ENCODE results near the gene COL24A1.

Gene COL24A1

GRCh38 chr1:86183810-86184209, 27.2 kb upstream of the COL24A1 start:
- no peak overlapping the region for H4K91ac ChIP-seq (ENCODE audit: low read depth, low read length, poor library complexity)
- no peak for DNase-seq (ENCODE audit: low spot score)
- no peak overlapping the region for H3K4me3 ChIP-seq (ENCODE audit: low read length in 2 of 2)
- H3K9me3 ChIP-seq (replicated peaks in 1 of 2; ENCODE audit: control insufficient read depth in 2 of 2, insufficient read depth in 1 of 2, low read depth in 1 of 2, low read length in 2 of 2) = no peaks in the 10 kb centered on the region
- H3K79me1 ChIP-seq (ENCODE audit: low read depth, low read length) = no peaks in the 10 kb centered on the region
- H3K36me3 ChIP-seq (replicated peaks in 1 of 2; ENCODE audit: control insufficient read depth in 2 of 2, insufficient read depth in 2 of 2, low read length in 2 of 2) = no peaks in the 10 kb centered on the region
- H2BK12ac ChIP-seq (ENCODE audit: low read length) = no peak overlapping the region
- H4K8ac ChIP-seq (ENCODE audit: low read depth, low read length) = no peak overlapping the region
- H3K23ac ChIP-seq (ENCODE audit: low read depth, low read length, poor library complexity) = no peak overlapping the region
- no peak overlapping the region for H2BK5ac ChIP-seq (ENCODE audit: low read length)
- H2BK15ac ChIP-seq (ENCODE audit: low read length) = no peak overlapping the region
- no peak overlapping the region for H3K14ac ChIP-seq (ENCODE audit: low read length)
- H3K27ac ChIP-seq (replicated peaks; ENCODE audit: low read length) = no peak overlapping the region
- no peak overlapping the region for H2AFZ ChIP-seq (ENCODE audit: low read length)
- H3K4ac ChIP-seq (ENCODE audit: low read length) = no peak overlapping the region
- H3K4me2 ChIP-seq (ENCODE audit: insufficient read depth, low read length, poor library complexity, severe bottlenecking) = no peak overlapping the region
- no peak overlapping the region for H3K18ac ChIP-seq (ENCODE audit: low read length)
- no CpG with 5 or more reads among the region's 1 CpG for WGBS, 2 donors (ENCODE audit: extremely low coverage in 2 of 2, insufficient read length in 2 of 2, insufficient replicate concordance in 1 of 2)
- no peak overlapping the region for H2AK5ac ChIP-seq (ENCODE audit: low read depth, low read length)
- H2BK120ac ChIP-seq (ENCODE audit: low read depth, low read length) = no peak overlapping the region
- no peak overlapping the region for H3K9ac ChIP-seq (ENCODE audit: low read depth, low read length, poor library complexity)
- no peaks in the 10 kb centered on the region for H3K4me1 ChIP-seq (ENCODE audit: control insufficient read depth in 2 of 2, insufficient read depth in 1 of 2, low read depth in 1 of 2, low read length in 2 of 2)
- no peaks in the 10 kb centered on the region for H3K27me3 ChIP-seq (ENCODE audit: control insufficient read depth in 3 of 3, insufficient read depth in 3 of 3, low read depth in 1 of 3, low read length in 3 of 3)

DNA sequence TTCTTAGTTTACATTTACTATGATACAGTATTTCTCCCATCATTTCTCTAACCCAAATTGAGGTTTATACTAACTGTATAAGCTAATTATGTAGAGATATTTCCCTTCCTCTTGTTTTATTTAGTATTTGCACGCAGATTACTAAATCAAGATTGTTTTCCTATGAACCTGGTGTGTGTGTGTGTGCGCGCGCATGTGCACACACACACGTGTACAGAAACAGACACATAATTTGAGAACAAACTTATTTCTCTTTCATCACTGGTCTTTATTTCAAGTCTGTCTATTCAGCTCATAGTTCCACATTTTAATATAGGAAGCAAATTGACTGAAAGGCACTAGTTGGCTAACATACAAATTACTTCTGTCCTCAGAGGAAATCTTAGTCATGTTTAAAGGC, 19.7 kb upstream of the COL24A1 start:
- Histone ChIP-seq H3K36me3 (replicated peaks in 1 of 2; ENCODE audit: control insufficient read depth in 2 of 2, insufficient read depth in 2 of 2, low read length in 2 of 2) (no peaks in the 10 kb centered on the region), H3K4me1 (ENCODE audit: control insufficient read depth in 2 of 2, insufficient read depth in 1 of 2, low read depth in 1 of 2, low read length in 2 of 2) (no peaks in the 10 kb centered on the region), H2BK12ac (ENCODE audit: low read length) (no peak overlapping the region), H3K4ac (ENCODE audit: low read length) (no peak overlapping the region), H3K4me3 (ENCODE audit: low read length in 2 of 2) (no peak overlapping the region), H3K4me2 (ENCODE audit: insufficient read depth, low read length, poor library complexity, severe bottlenecking) (no peak overlapping the region), H3K27me3 (ENCODE audit: control insufficient read depth in 3 of 3, insufficient read depth in 3 of 3, low read depth in 1 of 3, low read length in 3 of 3) (no peaks in the 10 kb centered on the region), H3K23ac (ENCODE audit: low read depth, low read length, poor library complexity) (no peak overlapping the region), H2BK15ac (ENCODE audit: low read length) (no peak overlapping the region), H3K14ac (ENCODE audit: low read length) (no peak overlapping the region), H2AFZ (ENCODE audit: low read length) (no peak overlapping the region), H3K79me1 (ENCODE audit: low read depth, low read length) (no peaks in the 10 kb centered on the region), H2AK5ac (ENCODE audit: low read depth, low read length) (no peak overlapping the region), H3K9ac (ENCODE audit: low read depth, low read length, poor library complexity) (no peak overlapping the region), H4K8ac (ENCODE audit: low read depth, low read length) (no peak overlapping the region), H2BK5ac (ENCODE audit: low read length) (no peak overlapping the region), H2BK120ac (ENCODE audit: low read depth, low read length) (no peak overlapping the region), H3K18ac (ENCODE audit: low read length) (no peak overlapping the region), H4K91ac (ENCODE audit: low read depth, low read length, poor library complexity) (no peak overlapping the region), H3K9me3 (replicated peaks in 1 of 2; ENCODE audit: control insufficient read depth in 2 of 2, insufficient read depth in 1 of 2, low read depth in 1 of 2, low read length in 2 of 2) (no peaks in the 10 kb centered on the region), H3K27ac (replicated peaks; ENCODE audit: low read length) (no peak overlapping the region)
- no peak for DNase-seq (ENCODE audit: low spot score)
- WGBS, 2 donors (ENCODE audit: extremely low coverage in 2 of 2, insufficient read length in 2 of 2, insufficient replicate concordance in 1 of 2) = no CpG with 5 or more reads among the region's 5 CpGs

- Histone ChIP-seq H4K8ac (ENCODE audit: low read depth, low read length) (no peak overlapping the region), H3K36me3 (replicated peaks in 1 of 2; ENCODE audit: control insufficient read depth in 2 of 2, insufficient read depth in 2 of 2, low read length in 2 of 2) (no peaks in the 10 kb centered on the region), H4K91ac (ENCODE audit: low read depth, low read length, poor library complexity) (no peak overlapping the region), H3K4me1 (ENCODE audit: control insufficient read depth in 2 of 2, insufficient read depth in 1 of 2, low read depth in 1 of 2, low read length in 2 of 2) (no peaks in the 10 kb centered on the region), H3K23ac (ENCODE audit: low read depth, low read length, poor library complexity) (no peak overlapping the region), H2AK5ac (ENCODE audit: low read depth, low read length) (no peak overlapping the region), H3K4ac (ENCODE audit: low read length) (no peak overlapping the region), H2BK15ac (ENCODE audit: low read length) (no peak overlapping the region), H3K27ac (replicated peaks; ENCODE audit: low read length) (no peak overlapping the region), H3K79me1 (ENCODE audit: low read depth, low read length) (no peaks in the 10 kb centered on the region), H3K9me3 (replicated peaks in 1 of 2; ENCODE audit: control insufficient read depth in 2 of 2, insufficient read depth in 1 of 2, low read depth in 1 of 2, low read length in 2 of 2) (no peaks in the 10 kb centered on the region), H2BK5ac (ENCODE audit: low read length) (no peak overlapping the region), H3K4me2 (ENCODE audit: insufficient read depth, low read length, poor library complexity, severe bottlenecking) (no peak overlapping the region), H2BK120ac (ENCODE audit: low read depth, low read length) (no peak overlapping the region), H2BK12ac (ENCODE audit: low read length) (no peak overlapping the region), H3K4me3 (ENCODE audit: low read length in 2 of 2) (no peak overlapping the region), H3K9ac (ENCODE audit: low read depth, low read length, poor library complexity) (no peak overlapping the region), H3K18ac (ENCODE audit: low read length) (no peak overlapping the region), H3K27me3 (ENCODE audit: control insufficient read depth in 3 of 3, insufficient read depth in 3 of 3, low read depth in 1 of 3, low read length in 3 of 3) (no peaks in the 10 kb centered on the region), H3K14ac (ENCODE audit: low read length) (no peak overlapping the region), H2AFZ (ENCODE audit: low read length) (no peak overlapping the region)
- no CpG with 5 or more reads among the region's 5 CpGs for WGBS, 2 donors (ENCODE audit: extremely low coverage in 2 of 2, insufficient read length in 2 of 2, insufficient replicate concordance in 1 of 2)
- DNase-seq (ENCODE audit: low spot score) = no peak
Measured at GRCh38 chr1:86175756-86176155, 19.2 kb upstream of the COL24A1 start.

DNA sequence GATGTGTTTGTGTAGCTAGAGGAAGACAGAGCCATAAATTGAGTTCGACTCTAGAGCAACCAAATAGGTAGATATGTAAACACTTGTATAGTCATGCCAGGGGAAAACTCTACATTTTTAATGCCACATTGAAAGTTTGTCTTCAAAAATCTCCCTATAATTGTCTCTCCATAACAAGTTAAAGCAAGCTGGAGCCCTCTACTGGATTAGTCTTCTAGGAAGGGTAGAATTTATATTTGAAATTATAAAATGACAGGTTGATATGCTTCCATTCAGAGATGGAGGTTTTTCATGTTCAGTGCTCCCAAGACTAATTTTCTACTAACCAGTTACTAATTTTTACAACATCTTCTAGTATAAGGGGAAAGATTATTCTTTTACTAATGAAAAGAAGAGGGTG, 13.1 kb upstream of the COL24A1 start:
- Histone ChIP-seq H3K36me3 (replicated peaks in 1 of 2; ENCODE audit: control insufficient read depth in 2 of 2, insufficient read depth in 2 of 2, low read length in 2 of 2) (no peaks in the 10 kb centered on the region), H3K27me3 (ENCODE audit: control insufficient read depth in 3 of 3, insufficient read depth in 3 of 3, low read depth in 1 of 3, low read length in 3 of 3) (no peaks in the 10 kb centered on the region), H2BK15ac (ENCODE audit: low read length) (no peak overlapping the region), H3K4me3 (ENCODE audit: low read length in 2 of 2) (no peak overlapping the region), H3K4me1 (ENCODE audit: control insufficient read depth in 2 of 2, insufficient read depth in 1 of 2, low read depth in 1 of 2, low read length in 2 of 2) (no peaks in the 10 kb centered on the region), H3K9me3 (replicated peaks in 1 of 2; ENCODE audit: control insufficient read depth in 2 of 2, insufficient read depth in 1 of 2, low read depth in 1 of 2, low read length in 2 of 2) (no peaks in the 10 kb centered on the region), H3K27ac (replicated peaks; ENCODE audit: low read length) (no peak overlapping the region), H2BK12ac (ENCODE audit: low read length) (no peak overlapping the region), H2BK5ac (ENCODE audit: low read length) (no peak overlapping the region), H3K18ac (ENCODE audit: low read length) (no peak overlapping the region), H2AFZ (ENCODE audit: low read length) (no peak overlapping the region), H2AK5ac (ENCODE audit: low read depth, low read length) (no peak overlapping the region), H3K23ac (ENCODE audit: low read depth, low read length, poor library complexity) (no peak overlapping the region), H4K8ac (ENCODE audit: low read depth, low read length) (no peak overlapping the region), H3K4ac (ENCODE audit: low read length) (no peak overlapping the region), H2BK120ac (ENCODE audit: low read depth, low read length) (no peak overlapping the region), H3K9ac (ENCODE audit: low read depth, low read length, poor library complexity) (no peak overlapping the region), H3K4me2 (ENCODE audit: insufficient read depth, low read length, poor library complexity, severe bottlenecking) (no peak overlapping the region), H4K91ac (ENCODE audit: low read depth, low read length, poor library complexity) (no peak overlapping the region), H3K14ac (ENCODE audit: low read length) (no peak overlapping the region), H3K79me1 (ENCODE audit: low read depth, low read length) (no peaks in the 10 kb centered on the region)
- no CpG with 5 or more reads among the region's 1 CpG for WGBS, 2 donors (ENCODE audit: extremely low coverage in 2 of 2, insufficient read length in 2 of 2, insufficient replicate concordance in 1 of 2)
- no peak for DNase-seq (ENCODE audit: low spot score)
